K562 (cell line): ENCODE data around the gene HSD3B2.

ENCODE experiments used
- CSDE1 ChIP-seq, 2 experiments: fragments of 450-650 bp; IDR thresholded peaks; 2 replicates each; pipeline ENCODE4 v1.6.1; 2016; ENCODE audit warnings: mild to moderate bottlenecking in 1 of 2
- CTCF ChIP-seq, 3 experiments: IDR thresholded peaks in 2 of 3; conservative IDR thresholded peaks in 1 of 3; 2 replicates each; pipeline ENCODE4 v1.5.1; 2011 to 2012; ENCODE audit warnings: low read length in 3 of 3, mild to moderate bottlenecking in 3 of 3, control low read depth in 2 of 3, improper control_type of control experiment in 1 of 3, inconsistent platforms in 1 of 3, low read depth in 1 of 3, mixed read lengths in 1 of 3, moderate library complexity in 1 of 3; ENCODE audit not compliant: insufficient read depth in 2 of 3
- ZNF121 ChIP-seq: sonication (generic); formaldehyde crosslinking; conservative IDR thresholded peaks from 2 replicates; pipeline ENCODE4 v1.8.0; 2022; ENCODE audit warnings: missing genetic modification reagents
- ZNF165 ChIP-seq: fragments of 250-450 bp; sonication (Bioruptor Pico); IDR thresholded peaks from 2 replicates; pipeline ENCODE4 v1.4.0; 2020; ENCODE audit warnings: borderline replicate concordance
- ZNF232 ChIP-seq: sonication (generic); formaldehyde crosslinking; IDR thresholded peaks from 2 replicates; pipeline ENCODE4 v1.8.0; 2022; ENCODE audit warnings: mild to moderate bottlenecking, missing genetic modification reagents

- TF ChIP-seq ZNF165 (CRISPR knock-in tag), result no peak
- no peak for TF ChIP-seq ZNF232 (CRISPR knock-in tag)
- TF ChIP-seq CSDE1 (IDR thresholded peaks at IDR 0.05), result no peak
- no peak for TF ChIP-seq ZNF121 (CRISPR knock-in tag)
- no peak for TF ChIP-seq CTCF (IDR thresholded peaks at IDR 0.05 in 2 of 3, conservative IDR thresholded peaks at IDR 0.05 in 1 of 3; ENCODE audit: insufficient read depth in 2 of 3, low read depth in 1 of 3, low read length in 3 of 3)
Observed at GRCh38 chr1:119420638-119421037, 5.7 kb downstream of the HSD3B2 start.
